IPS-18c (cell line): ENCODE measurements around the gene C1orf56.
A peak's percentile ranks its signal among the peaks of the same experiment; 100 is the strongest.

Experiments used
- H3K4me3 ChIP-seq: 2 replicates; pipeline ENCODE4 v1.7.0; 2013; ENCODE audit warnings: low read depth, mild to moderate bottlenecking, low read length, moderate library complexity; ENCODE audit not compliant: insufficient read depth
- H3K9me3 ChIP-seq: one replicate; pipeline ENCODE4 v1.6.1; 2013; ENCODE audit warnings: mild to moderate bottlenecking, low read length, moderate library complexity; ENCODE audit not compliant: control insufficient read depth, insufficient read depth

C1orf56 gene

GRCh38 chr1:151054971-151055547, 7.5 kb downstream of the C1orf56 start:
- Histone ChIP-seq H3K9me3 (no peaks in the 10 kb centered on the region), H3K4me3 (no peak overlapping the region)

DNA sequence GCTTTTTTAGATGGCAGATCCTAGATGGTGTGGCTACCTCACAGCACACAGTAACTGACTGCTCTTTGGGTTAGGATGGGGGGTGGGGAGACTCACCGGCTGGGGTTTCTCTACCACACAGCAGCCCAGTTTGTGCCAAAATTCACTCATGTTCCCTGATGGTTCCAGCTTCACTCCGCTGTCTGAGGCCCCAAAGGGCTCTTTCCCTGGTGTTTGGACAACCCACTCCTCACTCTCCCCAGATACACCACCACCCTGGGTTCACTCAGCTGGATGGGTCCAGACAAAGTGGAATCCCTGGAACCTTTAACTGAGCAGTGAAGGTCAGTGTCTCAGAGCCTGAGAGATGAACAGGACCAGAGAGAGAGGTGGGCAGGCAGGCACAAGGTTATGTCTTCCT, 8.0 kb downstream of the C1orf56 start:
- Histone ChIP-seq H3K4me3 (no peak overlapping the region), H3K9me3 (no peaks in the 10 kb centered on the region)

- no peaks in the 10 kb centered on the region for H3K9me3 ChIP-seq
- H3K4me3 ChIP-seq = no peak overlapping the region
These were observed 8.6 kb downstream of the C1orf56 start for GRCh38 chr1:151056149-151056548.

DNA sequence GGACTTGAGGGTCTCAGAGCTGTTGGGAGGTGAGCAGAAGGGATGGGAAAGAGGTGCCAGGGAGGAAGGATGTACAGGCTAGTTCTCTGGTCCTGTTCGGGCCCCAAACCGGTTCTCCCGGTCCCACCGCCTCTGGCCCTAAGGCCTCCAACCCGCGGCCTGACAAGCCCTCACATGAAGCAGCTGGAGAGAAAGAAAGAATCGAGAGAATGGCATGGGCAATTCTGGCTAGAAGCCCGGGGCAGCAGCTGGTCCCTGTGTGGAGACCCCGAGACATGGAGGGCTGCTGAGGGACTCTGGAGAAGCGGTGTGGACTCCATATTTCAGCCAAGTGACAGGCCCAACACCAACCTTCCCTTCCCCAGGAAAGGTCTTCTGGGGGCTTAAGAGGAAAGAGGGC, 11.1 kb downstream of the C1orf56 start:
- H3K9me3 ChIP-seq = no peaks in the 10 kb centered on the region
- peak overlapping the region; percentile 85 for H3K4me3 ChIP-seq

DNA sequence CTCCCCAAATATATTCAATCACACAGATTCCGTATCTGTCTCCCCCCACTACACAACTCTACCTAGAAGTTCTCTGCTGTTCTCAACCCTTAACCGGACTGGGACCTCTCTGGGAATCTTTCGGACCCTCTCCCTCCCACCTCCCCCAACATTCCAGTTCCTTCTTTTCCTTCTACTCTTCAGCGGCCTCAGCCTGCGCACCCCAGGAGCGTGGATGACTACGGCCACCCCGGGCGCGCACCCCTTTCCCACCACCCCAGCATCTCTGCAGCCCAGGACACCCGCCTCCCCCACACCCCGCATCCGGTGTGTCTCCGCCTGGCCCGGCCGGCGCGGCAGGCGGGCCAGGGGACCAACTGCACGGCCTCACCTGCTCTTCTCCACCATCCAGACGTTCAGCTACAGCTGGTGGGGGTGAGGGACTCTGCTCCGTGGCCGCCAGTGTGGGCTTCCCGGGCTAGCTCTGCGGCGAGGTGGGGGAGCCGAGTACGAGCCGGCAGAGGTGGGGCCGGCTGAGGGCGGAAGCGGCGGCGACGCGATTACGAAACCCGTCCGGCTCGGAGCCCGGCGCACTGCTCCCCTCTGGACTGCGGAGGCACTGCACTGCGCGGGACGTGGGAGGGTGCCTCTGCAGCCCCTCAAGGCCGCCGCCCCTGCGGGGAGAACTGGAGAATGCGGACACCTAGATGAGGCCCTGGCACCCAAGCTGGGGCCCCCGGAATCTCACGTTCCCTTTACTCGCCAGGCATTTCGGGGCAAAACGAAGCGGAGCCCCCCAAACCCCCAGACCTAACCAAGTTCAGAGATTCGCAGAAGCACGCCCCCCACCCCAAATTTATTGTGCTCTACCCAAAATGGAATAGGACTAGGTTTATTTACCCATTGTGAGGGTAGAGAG, 11.8 kb downstream of the C1orf56 start, which contains the start of gene CDC42SE1:
TSS of gene CDC42SE1 (minus strand) at position 514 of the 898 bp plus-strand sequence. CDS start 3,892 bp downstream, outside the sequence.
- Histone ChIP-seq H3K4me3 (peak within 1 kb of the TSS; percentile 85), H3K9me3 (no peaks in the 10 kb centered on the region)

GRCh38 chr1:151060007-151060656, 12.6 kb downstream of the C1orf56 start, which contains the start of gene MLLT11:
TSS of gene MLLT11 (plus strand) at chr1:151060397. CDS start at chr1:151067225, 6,828 bp downstream.
- peak within 1 kb of the TSS; percentile 85 for H3K4me3 ChIP-seq
- H3K9me3 ChIP-seq = no peaks in the 10 kb centered on the region

GRCh38 chr1:151060657-151061421, 13.3 kb downstream of the C1orf56 start:
- Histone ChIP-seq H3K9me3 (no peaks in the 10 kb centered on the region), H3K4me3 (peak overlapping the region; percentile 85)

DNA sequence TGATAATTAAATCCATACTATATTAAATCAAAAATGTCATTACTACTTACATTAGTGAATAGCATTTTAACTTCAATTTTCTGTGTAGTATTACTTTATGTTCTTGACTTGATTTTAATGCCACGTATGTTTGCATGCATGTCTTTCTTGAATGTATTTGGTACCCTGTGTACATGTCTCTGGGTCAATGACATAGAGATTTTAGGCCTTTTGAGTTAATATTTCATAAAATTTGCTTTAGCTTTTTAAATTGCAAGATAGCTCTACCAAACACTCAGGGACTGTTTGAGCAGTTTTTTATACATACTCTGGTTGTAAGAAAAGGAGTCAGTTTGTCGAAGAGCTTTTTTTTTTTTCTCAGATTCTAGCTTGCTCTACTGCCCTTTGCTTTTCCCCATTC, 14.2 kb downstream of the C1orf56 start:
- H3K9me3 ChIP-seq = no peaks in the 10 kb centered on the region

GRCh38 chr1:151062741-151063371, 15.3 kb downstream of the C1orf56 start:
- Histone ChIP-seq H3K9me3 (no peaks in the 10 kb centered on the region), H3K4me3 (no peak overlapping the region)

More for the DNA sequence above, 14.2 kb downstream of the C1orf56 start:
- H3K4me3 ChIP-seq = no peak overlapping the region

DNA sequence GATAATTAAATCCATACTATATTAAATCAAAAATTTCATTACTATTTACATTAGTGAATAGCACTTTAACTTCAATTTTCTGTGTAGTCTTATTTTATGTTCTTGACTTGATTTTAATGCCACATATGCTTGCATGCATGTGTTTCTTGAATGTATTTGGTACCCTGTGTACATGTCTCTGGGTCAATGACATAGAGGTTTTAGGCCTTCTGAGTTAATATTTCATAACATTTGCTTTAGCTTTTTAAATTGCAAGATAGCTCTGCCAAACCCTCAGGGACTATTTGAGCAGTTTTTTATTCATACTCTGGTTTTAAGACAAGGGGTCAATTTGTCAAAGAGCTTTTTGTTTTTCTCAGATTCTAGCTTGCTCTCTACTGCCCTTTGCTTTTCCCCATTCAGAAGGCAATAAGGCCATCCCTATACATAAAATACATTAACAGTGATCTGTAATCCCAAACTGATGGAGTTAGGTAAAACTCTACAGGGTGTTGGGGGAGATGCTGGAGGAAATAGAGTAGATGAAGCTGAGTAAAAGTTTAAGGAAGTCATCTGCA, 17.6 kb downstream of the C1orf56 start:
- H3K9me3 ChIP-seq = no peaks in the 10 kb centered on the region
- H3K4me3 ChIP-seq = no peak overlapping the region

- H3K4me3 ChIP-seq = no peak overlapping the region
These were observed 19.6 kb downstream of the C1orf56 start for GRCh38 chr1:151067185-151067584.

GRCh38 chr1:151069103-151069486, 21.5 kb downstream of the C1orf56 start:
- Histone ChIP-seq H3K9me3 (no peaks in the 10 kb centered on the region), H3K4me3 (no peak overlapping the region)

More at GRCh38 chr1:151067185-151067584, 19.6 kb downstream of the C1orf56 start:
- no peaks in the 10 kb centered on the region for H3K9me3 ChIP-seq

DNA sequence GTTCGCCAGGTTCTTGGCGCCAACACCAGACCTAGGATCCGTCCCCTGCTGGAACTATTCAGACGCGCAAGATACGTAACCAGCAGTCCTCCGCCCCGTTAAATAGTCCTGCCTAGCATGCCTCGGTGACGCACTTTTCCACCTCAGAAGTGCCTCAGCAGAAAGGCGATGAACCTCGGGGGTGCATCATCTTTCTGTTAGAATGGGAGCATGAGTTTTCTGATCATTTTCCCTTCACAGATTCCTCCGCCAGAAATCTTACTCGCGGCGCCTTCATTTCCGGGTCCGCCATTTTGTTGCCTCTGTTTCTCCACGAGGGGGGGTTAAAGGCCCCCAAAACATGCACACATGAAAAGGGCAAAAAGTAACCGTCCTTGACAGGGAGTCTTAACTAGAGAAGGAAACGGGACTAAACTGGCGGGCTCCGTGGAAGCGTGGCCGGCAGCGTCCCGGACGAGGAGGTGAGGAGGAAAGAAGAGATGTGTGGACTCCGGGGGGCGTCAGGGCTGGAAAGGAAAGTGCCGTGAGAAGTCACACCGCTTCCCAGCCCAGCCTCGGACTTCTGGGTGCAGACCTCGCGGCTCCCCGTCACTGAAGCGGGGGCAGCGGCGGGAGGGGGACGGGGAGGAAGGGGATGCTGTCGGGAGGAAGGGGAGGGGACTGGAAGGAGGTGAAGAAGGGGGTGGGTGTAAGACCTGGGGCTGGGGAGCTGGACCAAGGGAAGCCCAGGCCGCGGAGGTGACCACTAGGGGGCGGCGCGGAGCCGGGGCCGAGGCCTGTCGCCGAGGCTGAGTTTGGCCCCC, 23.1 kb downstream of the C1orf56 start, which contains the start of gene GABPB2:
TSS of gene GABPB2 (plus strand) at position 288 of the 803 bp plus-strand sequence. CDS start 17,429 bp downstream, outside the sequence.
- Histone ChIP-seq H3K9me3 (no peaks in the 10 kb centered on the region), H3K4me3 (peak within 1 kb of the TSS; percentile 88)

DNA sequence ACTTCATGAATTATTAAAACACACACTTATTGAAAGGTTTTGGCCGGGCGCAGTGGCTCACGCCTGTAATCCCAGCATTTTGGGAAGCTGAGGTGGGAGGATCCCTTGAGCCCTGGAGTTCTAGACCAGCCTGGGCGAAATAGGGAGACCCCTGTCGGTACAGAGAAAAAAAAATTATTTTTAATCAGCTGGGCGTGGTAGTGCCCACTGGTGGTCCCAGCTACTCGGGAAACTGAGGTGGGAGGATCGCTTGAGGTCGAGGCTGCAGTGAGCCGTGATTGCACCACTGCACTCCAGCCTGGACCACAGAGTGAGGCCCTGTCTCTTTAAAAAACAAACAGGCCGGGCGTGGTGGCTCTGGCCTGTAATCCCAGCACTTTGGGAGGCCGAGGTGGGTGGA, 24.7 kb downstream of the C1orf56 start:
- no peaks in the 10 kb centered on the region for H3K9me3 ChIP-seq
- no peak overlapping the region for H3K4me3 ChIP-seq

DNA sequence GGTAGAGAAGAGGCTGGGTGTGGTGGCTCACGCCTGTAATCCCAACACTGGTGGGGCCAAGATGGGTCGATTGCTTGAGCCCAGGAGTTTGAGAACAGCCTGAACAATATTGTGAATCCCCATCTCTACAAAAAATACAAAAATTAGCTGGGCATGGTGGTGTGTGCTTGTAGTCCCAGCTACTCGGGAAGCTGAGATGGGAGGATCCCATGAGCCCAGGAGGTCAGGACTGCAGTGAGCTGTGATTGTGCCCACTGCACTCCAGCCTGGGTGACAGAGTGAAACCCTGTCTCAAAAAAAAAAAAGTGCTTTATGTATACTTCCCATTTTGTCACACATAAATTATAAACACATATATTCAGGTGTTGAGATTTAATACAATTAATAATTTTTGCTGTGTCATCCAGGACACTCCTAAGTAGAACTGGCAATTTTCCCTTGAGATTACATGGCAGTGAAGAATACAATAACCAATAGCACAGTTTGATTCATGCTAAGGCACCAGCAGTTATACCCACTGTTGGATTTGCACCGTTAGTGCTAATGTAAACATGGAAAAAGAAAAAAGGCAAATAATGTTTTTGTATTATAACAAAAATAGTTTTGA, 38.5 kb downstream of the C1orf56 start:
- no peak overlapping the region for H3K4me3 ChIP-seq
- peaks cover 2% of the 10 kb centered on the region for H3K9me3 ChIP-seq
